T-helper 1 cell (primary cell): Measurements from ENCODE around the gene ENSA.
"Not testable (repeated sequence)": the region's sequence is repeated elsewhere in the genome, so short reads cannot be mapped to it uniquely, and the experiment has no call there.

Source experiments
- DNase-seq, 5 donors: peaks; one replicate each; pipeline ENCODE4 v3.0.0-alpha.2; 2012 to 2020

Gene ENSA

DNA sequence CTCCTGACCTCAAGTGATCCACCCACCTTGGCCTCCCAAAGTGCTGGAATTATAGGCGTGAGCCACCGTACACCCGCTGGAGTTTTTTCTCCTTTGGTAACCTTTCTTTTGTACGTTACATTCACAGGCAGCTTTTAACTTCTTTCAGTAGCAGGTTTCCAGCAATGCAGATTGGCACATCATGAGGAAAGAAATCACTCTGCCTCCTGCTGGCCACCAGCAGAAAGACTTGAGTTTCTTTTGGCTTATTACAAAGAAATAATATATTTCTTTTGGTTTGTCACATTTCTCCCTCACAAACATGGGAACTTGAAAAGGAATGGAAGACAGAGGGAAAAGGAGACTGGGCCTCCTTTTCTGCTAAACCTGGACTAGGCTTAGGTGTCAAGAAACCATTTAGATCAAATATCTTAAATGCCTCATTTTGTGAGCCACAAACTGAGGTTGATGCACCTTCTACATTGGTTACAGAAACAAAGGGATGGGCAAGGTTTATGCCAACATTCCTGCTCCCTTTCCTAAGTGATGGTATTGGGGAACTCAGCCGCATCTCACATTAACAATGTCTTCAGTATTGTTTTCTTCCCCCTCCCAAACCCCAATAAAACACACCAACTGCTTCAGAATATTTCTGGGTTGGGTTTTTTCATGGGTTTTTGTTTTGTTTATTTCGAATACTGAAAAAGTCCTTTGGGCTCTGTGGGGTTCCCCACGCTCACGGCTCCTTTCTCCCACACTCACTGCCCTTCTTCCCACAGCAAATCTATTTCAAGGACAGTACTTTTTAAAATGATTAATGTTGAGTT, 7.7 kb downstream of the ENSA start:
- DNase-seq, result peak in 4 of 5 donors; percentile 40 to 68 (median 46)

DNA sequence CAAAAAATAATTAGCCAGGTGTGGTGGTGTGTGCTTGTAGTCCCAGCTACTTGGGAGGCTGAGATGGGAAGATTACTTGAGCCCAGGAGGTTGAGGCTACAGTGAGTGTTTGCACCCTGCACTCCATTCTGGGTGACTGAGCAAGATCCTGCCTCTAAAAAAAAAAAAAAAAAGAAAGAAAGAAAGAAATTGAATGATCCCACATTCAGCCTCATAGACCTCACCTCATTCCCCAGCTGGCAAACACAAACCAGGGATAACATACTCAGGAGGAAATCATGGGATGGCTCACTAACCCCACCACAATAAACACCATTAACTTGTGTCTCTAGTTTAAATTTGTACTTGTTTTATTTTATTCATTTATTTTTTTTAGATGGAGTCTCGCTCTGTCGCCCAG, 8.5 kb downstream of the ENSA start:
- no peak for DNase-seq

DNA sequence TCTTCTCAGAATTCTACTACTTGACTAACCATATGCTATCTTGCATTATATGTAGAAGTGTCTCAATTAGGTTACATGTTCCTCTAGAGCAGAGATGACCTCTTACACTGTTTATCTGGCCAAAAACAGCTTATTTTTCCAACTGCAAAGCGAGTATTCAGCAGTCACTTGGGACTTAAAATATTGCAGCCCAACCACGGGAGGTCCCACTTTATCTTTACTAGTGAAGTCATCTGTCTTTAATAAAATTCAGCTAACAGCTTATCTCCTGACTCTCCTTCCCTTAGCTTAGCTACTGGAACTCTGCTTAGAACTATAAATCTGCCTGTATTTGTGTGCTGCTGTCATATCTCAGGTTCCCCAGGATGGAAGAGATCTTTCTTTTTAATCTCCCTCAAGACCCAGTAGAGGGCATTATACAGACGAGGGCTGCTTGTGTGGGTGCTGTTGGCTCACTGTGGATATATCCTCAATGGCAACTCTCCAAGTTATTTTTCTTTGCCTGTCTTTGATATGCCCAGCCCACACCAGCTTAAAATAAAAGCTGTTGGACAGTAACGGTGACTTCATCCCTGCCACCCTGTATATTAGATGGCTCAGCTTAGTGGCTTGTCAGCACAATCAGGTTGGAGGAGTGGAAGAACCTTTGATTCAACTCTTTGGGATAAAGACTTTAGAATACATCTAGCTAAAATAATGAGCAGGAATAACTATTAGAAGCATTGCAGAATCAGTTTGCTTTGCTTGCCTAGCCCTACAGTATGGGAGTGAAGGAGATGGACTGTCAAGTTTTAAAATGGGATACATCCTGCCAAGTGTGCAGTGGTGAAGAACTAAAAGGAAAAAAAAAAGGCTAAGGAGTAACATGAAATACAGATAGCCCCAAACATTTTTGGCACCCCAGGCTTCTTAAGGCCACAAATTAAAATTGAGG, 9.6 kb downstream of the ENSA start:
- DNase-seq, result peak in 1 of 5 donors; percentile 25

DNA sequence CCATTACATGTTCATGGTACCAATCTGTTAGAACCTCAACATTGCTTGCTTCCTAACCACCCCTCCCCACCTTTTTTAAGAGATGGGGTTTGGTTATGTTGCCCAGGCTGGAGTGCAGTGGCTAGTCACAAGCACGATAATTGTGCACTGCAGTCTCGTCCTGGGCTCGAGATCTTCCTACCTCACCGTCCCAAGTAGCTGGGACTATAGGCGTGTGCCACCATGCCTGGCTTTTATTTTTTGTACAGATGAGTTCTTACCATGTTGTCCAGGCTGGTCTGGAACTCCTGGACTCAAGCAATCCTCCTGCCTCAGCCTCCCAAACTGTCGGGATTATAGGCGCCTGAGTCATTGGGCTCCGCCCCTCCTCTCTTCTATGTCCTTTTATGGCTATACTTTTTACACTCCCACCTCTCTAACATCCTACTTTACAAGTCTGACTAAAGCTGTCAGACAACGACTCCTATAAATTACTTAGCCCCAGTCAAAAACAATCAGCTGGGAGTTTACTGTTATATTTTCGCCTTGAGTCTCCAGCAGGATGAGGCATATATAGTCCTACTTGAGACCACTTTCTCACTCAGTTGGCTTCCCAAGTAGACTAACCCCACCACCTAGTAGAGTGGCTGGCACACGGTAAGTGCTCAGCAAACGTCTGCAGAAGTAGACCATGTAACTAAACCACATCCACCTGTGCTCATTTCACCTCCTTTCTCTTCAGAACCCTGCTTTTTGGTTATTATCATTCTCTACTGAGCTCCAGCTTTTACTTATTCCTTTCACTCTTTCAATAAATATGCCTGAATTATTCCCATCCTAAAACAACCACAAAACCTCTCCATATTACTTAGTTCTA, 13.8 kb downstream of the ENSA start:
- peak in 1 of 5 donors; percentile 43 for DNase-seq

DNA sequence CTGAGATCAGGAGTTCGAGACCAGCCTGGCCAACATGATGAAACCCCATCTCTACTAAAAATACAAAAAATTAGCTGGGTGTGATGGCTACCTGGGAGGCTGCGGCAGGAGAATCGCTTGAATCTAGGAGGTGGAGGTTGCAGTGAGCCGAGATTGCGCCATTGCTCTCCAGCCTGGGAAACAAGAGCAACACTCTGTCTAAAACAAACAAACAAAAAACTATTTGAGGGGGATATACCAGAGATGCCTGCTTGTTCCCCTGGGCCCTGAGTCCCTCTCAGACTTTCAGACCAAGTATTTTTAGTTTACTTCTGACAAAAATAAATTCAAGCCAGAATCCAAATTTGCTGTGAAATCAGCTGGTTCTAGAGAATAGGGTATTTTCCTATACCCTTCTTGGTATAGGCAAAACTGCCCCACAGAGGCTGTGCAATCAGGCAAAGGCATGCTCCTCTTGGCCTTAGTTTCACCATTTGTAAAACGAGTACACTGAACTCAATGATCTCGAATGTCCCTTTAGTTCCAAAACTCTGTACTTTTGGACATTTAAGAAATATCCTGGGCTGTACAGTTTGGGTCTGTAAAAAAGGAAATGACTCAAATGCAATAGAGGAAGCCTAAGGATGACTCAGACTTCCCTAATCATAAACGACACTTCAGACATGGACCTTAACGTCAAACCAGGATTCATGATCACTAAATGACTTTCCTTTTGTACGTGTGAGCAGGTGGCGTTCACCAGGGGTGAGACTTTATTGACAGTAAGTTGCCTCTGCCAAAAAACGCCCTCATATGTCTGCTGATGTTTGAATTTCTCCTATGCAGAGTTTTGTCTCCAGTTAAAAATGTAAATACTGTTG, 16.1 kb downstream of the ENSA start:
- DNase-seq, result peak in 4 of 5 donors; percentile 23 to 89 (median 33)

DNA sequence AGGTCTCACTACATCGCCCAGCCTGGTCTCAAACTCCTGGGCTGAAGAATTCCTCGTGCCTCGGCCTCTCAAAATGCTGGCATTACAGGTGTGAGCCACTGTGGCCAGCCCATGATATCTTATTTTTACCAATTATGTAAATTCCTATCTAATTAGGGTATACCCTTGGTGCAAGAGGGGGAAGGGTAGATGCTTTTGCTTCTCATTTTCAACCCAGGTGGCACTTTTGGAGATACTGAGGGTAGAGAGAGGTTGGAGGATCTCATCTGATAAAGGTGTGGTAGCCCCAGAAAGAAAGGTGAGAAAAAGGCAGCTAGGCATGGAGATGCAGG, 17.4 kb downstream of the ENSA start:
- DNase-seq, result no peak

DNA sequence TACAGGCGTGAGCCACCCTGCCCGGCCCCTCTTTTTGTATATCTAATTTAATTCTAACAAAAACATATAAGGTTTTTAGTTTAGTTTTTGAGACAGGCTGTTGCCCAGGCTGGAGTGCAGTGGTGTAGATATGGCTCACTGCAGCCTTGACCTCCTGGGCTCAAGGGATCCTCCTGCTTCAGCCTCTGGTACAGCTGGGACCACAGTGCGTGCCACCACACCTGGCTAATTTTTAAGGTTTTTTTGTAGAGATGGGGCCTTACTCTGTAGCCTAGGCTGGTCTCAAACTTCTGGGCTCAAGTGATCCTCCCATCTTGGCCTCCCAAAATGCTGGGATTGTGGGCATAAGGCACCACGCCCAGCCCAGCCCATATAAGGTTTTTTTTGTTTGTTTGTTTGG, 18.8 kb downstream of the ENSA start:
- no peak for DNase-seq

DNA sequence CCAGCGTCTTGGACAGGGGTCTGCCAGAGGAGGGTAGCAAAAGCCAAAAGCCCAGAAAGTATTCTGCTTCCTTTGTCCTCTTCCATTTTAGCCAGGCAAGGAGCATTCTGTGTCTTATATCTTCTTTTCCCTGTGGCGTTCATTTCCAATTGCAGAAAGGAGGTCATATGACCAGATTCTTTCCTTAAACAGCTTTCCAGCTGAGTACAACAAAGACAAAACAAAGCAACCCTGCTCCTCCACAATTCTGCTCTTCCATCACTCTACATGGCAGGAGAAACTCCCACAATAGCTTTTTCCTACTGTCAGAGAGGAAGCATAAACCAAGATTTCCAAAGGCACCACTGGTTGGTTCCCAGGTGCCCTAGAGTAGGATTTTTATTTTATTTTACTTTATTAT, 19.7 kb downstream of the ENSA start:
- no peak for DNase-seq

DNA sequence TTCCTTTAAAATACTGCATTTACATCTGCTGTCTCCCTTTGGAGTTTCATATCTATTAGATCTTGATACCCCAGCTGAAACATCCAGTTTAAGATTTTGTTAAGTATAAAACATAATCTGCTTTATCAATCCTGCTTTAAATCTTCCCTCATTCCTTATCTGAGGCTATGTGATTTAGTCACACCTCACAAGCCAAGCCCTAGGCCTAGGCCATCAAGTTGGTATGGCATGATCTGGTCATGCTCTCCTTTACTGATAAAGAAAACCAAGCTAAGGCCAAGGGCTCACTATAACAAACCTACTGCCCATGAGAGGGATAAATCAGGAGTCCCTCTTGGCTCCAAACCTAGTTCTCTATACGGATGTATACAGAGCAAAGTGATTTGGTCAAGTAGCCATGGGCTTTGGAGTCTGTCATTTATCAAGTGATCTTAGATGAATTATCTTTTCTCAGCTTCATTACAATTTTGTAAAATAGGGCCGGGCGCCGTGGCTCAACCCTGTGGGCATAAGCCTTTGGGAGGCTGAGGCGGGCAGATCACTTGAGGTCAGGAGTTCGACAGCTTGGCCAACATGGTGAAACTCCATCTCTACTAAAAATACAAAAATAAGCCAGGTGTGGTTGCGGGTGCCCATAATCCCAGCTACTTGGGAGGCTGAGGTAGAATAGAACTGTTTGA, 22.8 kb downstream of the ENSA start:
- no peak for DNase-seq

DNA sequence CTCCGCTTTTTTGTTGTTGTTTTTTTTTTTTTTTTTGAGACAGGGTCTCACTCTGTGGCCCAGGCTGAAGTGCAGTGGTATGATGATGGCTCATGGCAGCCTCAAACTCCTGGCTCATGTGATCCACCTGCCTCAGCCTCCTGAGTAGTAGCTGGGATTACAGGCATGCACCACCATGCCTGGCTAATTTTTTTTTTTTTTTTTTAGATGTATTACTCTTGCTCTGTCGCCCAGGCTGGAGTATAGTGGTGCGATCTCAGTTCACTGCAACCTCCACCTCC, 24.0 kb downstream of the ENSA start:
- DNase-seq, result not testable (repeated sequence)

DNA sequence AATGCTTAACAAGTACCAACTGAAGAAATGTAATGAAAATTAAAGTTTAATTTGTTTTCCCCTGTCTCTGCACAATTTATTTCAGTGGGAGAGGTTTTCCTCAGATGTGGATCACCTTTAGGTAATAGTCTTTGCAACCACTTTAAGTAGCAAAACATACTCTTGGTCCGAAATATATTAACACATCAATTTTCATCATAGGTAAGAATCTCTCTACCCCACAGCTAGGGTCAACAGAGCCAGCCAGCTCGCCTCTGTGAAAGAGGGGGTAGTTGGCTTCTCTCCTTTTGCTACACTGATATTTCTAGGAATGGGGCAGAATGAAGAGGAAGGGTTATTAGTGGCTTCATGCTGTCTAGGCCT, 25.2 kb downstream of the ENSA start:
- DNase-seq, result no peak

DNA sequence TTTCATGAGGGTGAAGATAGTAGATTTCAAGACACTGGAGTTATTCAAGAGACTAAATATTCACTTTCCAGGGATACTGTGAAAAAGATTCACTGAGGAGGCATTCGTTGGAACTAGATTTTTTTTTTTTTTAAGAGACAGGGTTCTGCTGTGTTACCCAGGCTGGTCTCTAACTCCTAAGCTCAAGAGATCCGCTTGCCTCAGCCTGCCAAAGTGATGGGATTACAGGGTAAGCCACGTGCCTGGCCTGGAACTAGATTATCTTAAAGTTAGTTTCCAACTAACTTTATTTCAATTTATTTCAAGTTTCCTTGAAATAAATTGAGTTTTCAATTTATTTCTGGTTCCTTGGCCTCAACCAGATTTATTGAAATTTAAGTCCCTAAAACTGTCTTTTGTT, 25.7 kb downstream of the ENSA start:
- DNase-seq, result no peak

DNA sequence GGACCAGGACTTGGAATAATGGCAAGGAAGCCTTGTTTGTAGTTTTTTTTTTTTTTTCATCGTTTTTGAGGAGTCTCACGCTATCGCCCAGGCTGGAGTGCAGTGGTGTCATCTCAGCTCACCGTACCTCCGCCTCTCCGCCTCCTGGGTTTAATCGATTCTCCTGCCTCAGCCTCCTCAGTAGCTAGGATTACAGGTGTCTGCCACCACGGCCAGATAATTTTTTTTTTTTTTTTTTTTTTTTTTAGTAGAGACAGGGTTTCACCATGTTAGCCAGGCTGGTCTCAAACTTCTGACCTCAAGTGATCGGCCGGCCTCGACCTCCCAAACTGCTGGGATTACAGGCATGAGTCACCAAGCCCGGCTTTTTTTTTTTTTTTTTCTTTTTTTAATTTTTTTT, 27.0 kb downstream of the ENSA start:
- DNase-seq, result not testable (repeated sequence)

DNA sequence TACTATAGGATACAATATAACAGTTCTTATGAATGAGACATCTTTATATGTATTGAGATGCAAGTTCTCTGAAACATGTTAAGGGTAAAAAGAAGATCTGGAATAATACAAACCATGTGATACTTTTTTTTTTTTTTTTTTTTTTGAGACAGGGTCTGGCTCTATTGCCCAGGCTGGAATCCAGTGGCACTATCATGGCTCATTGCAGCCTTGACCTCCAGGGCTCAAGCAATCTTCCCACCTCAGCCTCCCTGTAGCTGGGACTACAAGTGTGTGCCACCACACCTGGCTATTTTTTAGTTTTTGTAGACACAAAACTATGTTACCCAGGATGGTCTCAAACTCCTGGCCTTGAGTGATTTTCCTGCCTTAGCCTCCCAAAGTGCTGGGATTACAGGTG, 27.9 kb downstream of the ENSA start:
- no peak for DNase-seq

DNA sequence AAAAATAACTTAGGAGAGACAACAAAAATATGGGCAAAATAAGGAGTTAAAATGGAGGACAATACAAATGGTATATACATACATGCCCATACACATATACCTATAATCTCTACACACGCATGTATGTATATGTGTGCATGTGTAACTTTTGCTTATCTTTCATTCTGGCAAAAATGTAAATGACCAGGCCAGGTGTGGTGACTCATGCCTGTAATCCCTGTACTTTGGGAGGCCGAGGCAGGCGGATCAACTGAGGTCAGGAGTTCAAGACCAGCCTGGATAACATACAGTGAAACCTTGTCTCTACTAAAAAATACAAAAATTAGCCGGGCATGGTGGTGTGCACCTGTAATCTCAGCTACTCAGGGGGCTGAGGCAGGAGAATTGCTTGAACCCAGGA, 31.1 kb downstream of the ENSA start:
- not testable (repeated sequence) for DNase-seq

DNA sequence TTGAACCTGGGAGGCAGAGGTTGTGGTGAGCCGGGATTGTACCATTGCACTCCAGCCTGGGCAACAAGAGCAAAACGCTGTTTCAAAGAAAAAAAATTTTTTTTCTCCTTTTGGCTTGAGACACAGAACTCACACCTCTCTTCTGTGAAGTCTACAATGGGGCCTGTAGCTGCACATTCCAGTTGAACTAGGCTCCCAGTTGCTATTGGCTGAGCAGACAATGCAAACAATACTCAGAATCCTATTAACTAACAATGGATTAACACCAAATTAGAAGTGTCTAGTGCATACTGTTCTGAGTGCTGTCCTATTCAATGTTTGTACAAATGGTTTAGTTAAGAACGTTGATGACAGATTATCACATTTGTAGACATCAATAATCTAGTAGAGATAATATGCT, 32.4 kb downstream of the ENSA start:
- no peak for DNase-seq

DNA sequence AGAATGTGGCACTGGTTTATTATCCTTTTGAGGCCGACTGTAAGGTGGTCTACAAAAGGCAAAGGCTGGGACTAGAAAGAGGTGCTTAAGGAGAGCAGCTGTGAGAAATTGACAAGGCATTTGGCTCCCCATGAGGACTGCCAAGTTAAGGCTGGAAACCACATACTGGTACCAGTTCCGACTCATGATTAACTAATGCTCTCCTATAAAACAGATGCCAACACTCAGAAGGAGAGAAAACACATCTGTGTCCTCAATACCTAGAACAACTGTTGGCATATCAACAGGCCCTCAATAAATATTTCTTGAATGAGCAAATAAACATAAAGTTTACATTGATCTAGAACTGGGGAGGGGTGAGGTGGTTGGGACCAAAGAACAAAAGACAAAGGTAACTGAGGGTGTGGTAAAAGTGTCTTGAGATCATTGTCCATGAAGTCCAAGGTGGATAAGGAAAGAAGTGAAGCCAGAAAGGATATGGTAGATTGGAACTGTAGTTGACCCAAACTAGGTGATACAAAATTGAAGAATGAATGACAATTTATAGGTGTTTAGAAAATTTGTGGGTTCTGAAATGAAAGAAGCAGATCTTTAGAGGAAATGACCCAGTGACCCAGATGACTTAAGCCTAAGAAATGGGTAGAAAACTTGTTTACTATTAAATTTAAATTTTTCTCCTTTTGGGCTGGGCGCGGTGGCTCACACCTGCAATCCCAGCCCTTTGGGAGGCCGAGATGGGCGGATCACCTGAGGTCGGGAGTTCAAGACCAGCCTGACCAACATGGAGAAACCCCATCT, 33.1 kb downstream of the ENSA start:
- DNase-seq, result no peak

DNA sequence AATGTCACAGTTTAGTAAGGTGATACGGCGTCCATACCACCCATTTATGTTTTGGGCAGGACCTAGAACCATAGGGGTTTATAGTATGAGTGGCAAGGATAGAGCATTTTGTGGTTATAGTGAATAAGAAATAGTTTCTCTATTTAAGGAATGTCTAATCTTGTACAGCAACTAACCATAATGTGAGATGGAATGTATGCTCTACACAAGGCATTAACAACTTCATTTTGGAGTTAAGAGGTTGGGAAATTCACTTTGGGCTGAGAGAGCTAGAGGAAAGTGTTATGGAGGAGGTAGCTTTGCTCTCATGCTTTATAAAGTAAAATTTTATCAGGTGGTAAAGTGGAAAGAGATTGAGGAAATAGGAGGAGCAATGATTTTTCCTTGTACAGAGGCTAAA, 47.0 kb downstream of the ENSA start:
- DNase-seq, result no peak

DNA sequence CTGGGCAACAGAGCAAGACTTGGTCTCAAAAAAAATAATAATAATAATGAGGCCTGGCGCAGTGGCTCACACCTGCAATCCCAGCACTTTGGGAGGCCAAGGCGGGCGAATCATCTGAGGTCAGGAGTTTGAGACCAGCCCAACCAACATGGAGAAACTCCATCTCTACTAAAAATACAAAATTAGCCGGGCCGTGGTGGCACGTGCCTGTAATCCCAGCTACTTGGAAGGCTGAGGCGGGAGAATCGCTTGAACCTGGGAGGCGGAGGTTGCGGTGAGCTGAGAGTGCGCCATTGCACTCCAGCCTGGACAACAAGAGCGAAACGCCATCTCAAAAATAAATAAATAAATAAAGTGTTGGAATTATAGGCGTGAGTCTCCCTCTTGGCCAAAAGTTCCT, 47.5 kb downstream of the ENSA start:
- not testable (repeated sequence) for DNase-seq

DNA sequence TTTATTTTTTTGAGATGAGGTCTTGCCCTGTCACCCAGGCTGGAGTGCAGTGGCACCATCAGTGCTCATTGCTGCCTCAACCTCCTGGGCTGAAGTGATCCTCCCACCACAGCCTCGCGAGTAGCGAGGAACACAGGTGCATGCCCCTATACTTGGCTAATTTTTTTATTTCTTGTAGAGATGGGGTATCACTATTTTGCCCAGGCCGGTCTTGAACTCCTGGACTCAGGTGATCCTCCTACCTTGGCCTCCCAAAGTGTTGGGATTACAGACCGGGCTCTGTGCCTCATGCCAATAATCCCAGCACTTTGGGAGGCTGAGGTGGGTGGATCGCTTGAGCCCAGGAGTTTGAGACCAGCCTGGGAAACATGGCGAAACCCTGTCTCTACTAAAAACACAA, 48.0 kb downstream of the ENSA start:
- DNase-seq, result not testable (repeated sequence)

DNA sequence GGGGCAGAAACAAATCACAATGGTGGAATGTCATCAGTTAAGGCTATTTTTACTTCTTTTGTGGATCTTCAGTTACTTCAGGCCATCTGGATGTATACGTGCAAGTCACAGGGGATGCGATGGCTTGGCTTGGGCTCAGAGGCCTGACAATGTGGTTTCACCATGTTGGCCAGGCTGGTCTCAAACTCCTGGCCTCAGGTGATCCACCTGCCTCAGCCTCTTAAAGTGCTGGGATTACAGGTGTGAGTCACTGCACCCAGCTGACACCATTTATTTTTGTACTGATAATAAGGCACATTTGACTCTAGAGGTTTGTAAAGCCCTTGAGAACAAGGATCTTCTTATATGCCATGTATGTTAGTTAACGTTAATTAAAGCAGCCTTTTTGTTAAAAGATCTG, 48.4 kb downstream of the ENSA start:
- not testable (repeated sequence) for DNase-seq
